Renal cortex interstitium (tissue), 11 donors: ENCODE measurements around the gene RUSF1. TPM values are rescaled to one million over a fixed set of nuclear protein-coding genes. Genes with fewer than 3 reads are reported as not detected.
"Not testable (repeated sequence)": the region's sequence is repeated elsewhere in the genome, so short reads cannot be mapped to it uniquely, and the experiment has no call there.

ENCODE experiments used
- DNase-seq, 11 donors: peaks; one replicate each; pipeline ENCODE4 v3.0.0-alpha.2; 2013; ENCODE audit warnings: low read depth in 9 of 11, low spot score in 4 of 11; ENCODE audit errors: extremely low read depth in 1 of 11
- polyA plus RNA-seq, 3 donors: library from polyadenylated mRNA; unstranded; fragments of 120-200 nt; gene quantifications; one replicate each; pipeline ENCODE4 v1.2.1, GENCODE V29; 2013; ENCODE audit not compliant: insufficient read length in 3 of 3

Gene RUSF1
- polyA plus RNA-seq, 3 donors = 69.2 to 101 (median 86.3) TPM

GRCh38 chr16:31461921-31462804 lies 46.0 kb downstream of the RUSF1 start:
- DNase-seq = no peak

- no peak for DNase-seq
Observed at GRCh38 chr16:31461201-31461920, 46.8 kb downstream of the RUSF1 start.

- no peak for DNase-seq
Observed at GRCh38 chr16:31460582-31461002, 47.6 kb downstream of the RUSF1 start.

GRCh38 chr16:31459687-31460581 lies 48.3 kb downstream of the RUSF1 start:
- peak; percentile 97 to 100 (median 99) for DNase-seq

- DNase-seq = peak; percentile 93 to 97 (median 96)
Observed at GRCh38 chr16:31458844-31459686, 49.1 kb downstream of the RUSF1 start, which contains the start of gene ARMC5. Gene ARMC5 (plus strand): TSS chr16:31459501. CDS start chr16:31459525, 24 bp downstream.

- DNase-seq = peak in 1 of 11 donors; percentile 33
Observed at GRCh38 chr16:31458073-31458843, 49.9 kb downstream of the RUSF1 start.

GRCh38 chr16:31456988-31457360 lies 51.2 kb downstream of the RUSF1 start:
- no peak for DNase-seq

GRCh38 chr16:31455601-31456314 lies 52.4 kb downstream of the RUSF1 start:
- DNase-seq = no peak

- no peak for DNase-seq
Observed at GRCh38 chr16:31453255-31454204, 54.7 kb downstream of the RUSF1 start.

GRCh38 chr16:31452631-31453106 lies 55.5 kb downstream of the RUSF1 start:
- no peak for DNase-seq

GRCh38 chr16:31451681-31452351 lies 56.4 kb downstream of the RUSF1 start:
- peak in 2 of 11 donors; percentile 64 to 68 for DNase-seq

GRCh38 chr16:31451201-31451600 lies 57.0 kb downstream of the RUSF1 start:
- DNase-seq = no peak

GRCh38 chr16:31445931-31446330 lies 62.3 kb downstream of the RUSF1 start:
- not testable (repeated sequence) for DNase-seq

- no peak for DNase-seq
Observed at GRCh38 chr16:31441956-31442355, 66.2 kb downstream of the RUSF1 start.

- DNase-seq = no peak
Observed at GRCh38 chr16:31440516-31441184, 67.5 kb downstream of the RUSF1 start.
